SK-N-SH (cell line): ENCODE data around the gene ABCB9. TPM values are rescaled to one million over a fixed set of nuclear protein-coding genes. Genes with fewer than 3 reads are reported as not detected.

Experiments used
- CTCF ChIA-PET: fragments of 300-600, 350-600 bp; formaldehyde crosslinking; extraction: SDS; loops from one replicate; lab custom pipeline; 2021; lab: Yijun Ruan, JAX
- POLR2A ChIA-PET: fragments of 350-600 bp; sonication (Branson Sonifier 250); formaldehyde crosslinking; extraction: SDS; loops from one replicate; lab custom pipeline; 2020; ENCODE audit warnings: antibody characterized with exemption, inconsistent platforms; lab: Yijun Ruan, JAX
- DNase-seq: peaks from one replicate; pipeline ENCODE4 v3.0.0; 2012
- H2AFZ ChIP-seq: fragments of 200-600 bp; sonication (generic); 2 replicates; pipeline ENCODE4 v1.8.1; 2016; ENCODE audit warnings: antibody characterized with exemption, mild to moderate bottlenecking, low read depth
- H3F3A ChIP-seq: fragments of 200-600 bp; sonication (generic); replicated peaks from 2 replicates; pipeline ENCODE3; 2016; ENCODE audit warnings: antibody characterized with exemption, mild to moderate bottlenecking; ENCODE audit not compliant: insufficient read depth
- H3K27ac ChIP-seq, 2 experiments: fragments of 200-500 bp in 1 of 2; fragments of 200-600 bp in 1 of 2; sonication (Bioruptor generic) in 1 of 2; sonication (generic), shearing (Covaris generic) in 1 of 2; 2 replicates each; pipeline versions ENCODE4 v1.5.1 to v1.6.1; 2014 to 2016; ENCODE audit warnings: low read depth in 2 of 2, inconsistent platforms in 1 of 2, low read length in 1 of 2, mild to moderate bottlenecking in 1 of 2, mixed read lengths in 1 of 2
- H3K27me3 ChIP-seq: fragments of 200-600 bp; sonication (generic), shearing (Covaris generic); 2 replicates; pipeline ENCODE4 v1.6.1; 2016; ENCODE audit warnings: mixed run types; ENCODE audit not compliant: insufficient read depth
- H3K36me3 ChIP-seq, 2 experiments: fragments of 200-500 bp in 1 of 2; fragments of 200-600 bp in 1 of 2; sonication (Bioruptor generic) in 1 of 2; sonication (generic) in 1 of 2; replicated peaks in 1 of 2; 2 replicates each; pipeline versions ENCODE3 to v1.5.1; 2014 to 2016; ENCODE audit warnings: low read length in 1 of 2, mild to moderate bottlenecking in 1 of 2; ENCODE audit not compliant: insufficient read depth in 2 of 2, control insufficient read depth in 1 of 2
- H3K4me1 ChIP-seq, 2 experiments: fragments of 200-500 bp in 1 of 2; fragments of 200-600 bp in 1 of 2; sonication (Bioruptor generic) in 1 of 2; sonication (generic), shearing (Covaris generic) in 1 of 2; 2 replicates each; pipeline versions ENCODE4 v1.5.1 to v1.6.1; 2014 to 2016; ENCODE audit warnings: low read depth in 1 of 2, low read length in 1 of 2, mixed run types in 1 of 2; ENCODE audit not compliant: insufficient read depth in 2 of 2, control insufficient read depth in 1 of 2
- H3K4me2 ChIP-seq: fragments of 200-600 bp; sonication (generic), shearing (Covaris generic); 2 replicates; pipeline ENCODE4 v1.6.1; 2017; ENCODE audit warnings: mixed run types
- H3K4me3 ChIP-seq, 2 experiments: fragments of 200-500 bp in 1 of 2; fragments of 200-600 bp in 1 of 2; sonication (Bioruptor generic) in 1 of 2; sonication (generic), shearing (Covaris generic) in 1 of 2; 2 replicates each; pipeline versions ENCODE4 v1.5.1 to v1.8.1; 2014 to 2016; ENCODE audit warnings: low read depth in 2 of 2, inconsistent platforms in 1 of 2, low read length in 1 of 2, mild to moderate bottlenecking in 1 of 2, mixed read lengths in 1 of 2, moderate library complexity in 1 of 2
- H3K79me2 ChIP-seq: fragments of 200-600 bp; sonication (generic); 2 replicates; pipeline ENCODE4 v1.8.1; 2017; ENCODE audit warnings: mild to moderate bottlenecking; ENCODE audit not compliant: insufficient read depth
- H3K9ac ChIP-seq: fragments of 200-600 bp; sonication (generic); 2 replicates; pipeline ENCODE4 v1.6.1; 2017; ENCODE audit warnings: mixed run types
- H3K9me2 ChIP-seq: fragments of 200-600 bp; sonication (generic); 2 replicates; pipeline ENCODE4 v1.6.1; 2017; ENCODE audit warnings: mixed run types
- H3K9me3 ChIP-seq: fragments of 200-600 bp; sonication (generic); 2 replicates; pipeline ENCODE4 v1.6.1; 2017; ENCODE audit warnings: mixed run types, mild to moderate bottlenecking, moderate library complexity
- H4K20me1 ChIP-seq: fragments of 200-600 bp; sonication (generic); 2 replicates; pipeline ENCODE4 v1.6.1; 2017; ENCODE audit warnings: mild to moderate bottlenecking, mixed run types; ENCODE audit not compliant: insufficient read depth
- CHD2 ChIP-seq: fragments of 150-350 bp; IDR thresholded peaks from 2 replicates; pipeline ENCODE4 v1.6.1; 2018; ENCODE audit warnings: low read length; ENCODE audit not compliant: partially characterized antibody
- CTCF ChIP-seq: fragments of 200-600 bp; sonication (generic); IDR thresholded peaks from 2 replicates; pipeline ENCODE4 v1.6.1; 2017; ENCODE audit warnings: antibody characterized with exemption, mild to moderate bottlenecking, moderate library complexity
- ELF1 ChIP-seq: IDR thresholded peaks from 2 replicates; pipeline ENCODE4 v1.4.0; 2012
- EP300 ChIP-seq, 2 experiments: IDR thresholded peaks; 2 replicates each; pipeline versions ENCODE4 v1.4.0 to v1.6.1; 2012; ENCODE audit warnings: borderline replicate concordance in 1 of 2, low read depth in 1 of 2, low read length in 1 of 2
- EZH2phosphoT487 ChIP-seq: fragments of 200-600 bp; sonication (generic); IDR thresholded peaks from 2 replicates; pipeline ENCODE4 v1.6.1; 2017; ENCODE audit warnings: low read depth, mixed run types, mild to moderate bottlenecking, antibody characterized with exemption, moderate library complexity, borderline replicate concordance
- FOXM1 ChIP-seq: IDR thresholded peaks from 2 replicates; pipeline ENCODE4 v1.4.0; 2012; ENCODE audit warnings: low read depth, mild to moderate bottlenecking
- GABPA ChIP-seq: IDR thresholded peaks from 2 replicates; pipeline ENCODE4 v1.4.0; 2012; ENCODE audit warnings: low read depth, mild to moderate bottlenecking
- GATA2 ChIP-seq: sonication (generic); formaldehyde crosslinking; IDR thresholded peaks from 2 replicates; pipeline ENCODE4 v1.5.0; 2020; ENCODE audit warnings: mild to moderate bottlenecking, missing genetic modification reagents
- JUND ChIP-seq: IDR thresholded peaks from 2 replicates; pipeline ENCODE4 v1.4.0; 2012
- MAX ChIP-seq: IDR thresholded peaks from 2 replicates; pipeline ENCODE4 v1.4.0; 2012; ENCODE audit warnings: low read depth
- MXI1 ChIP-seq: IDR thresholded peaks from 2 replicates; pipeline ENCODE4 v1.6.1; 2012; ENCODE audit warnings: mild to moderate bottlenecking, low read depth, low read length, improper control_type of control experiment
- NFIC ChIP-seq: IDR thresholded peaks from 2 replicates; pipeline ENCODE4 v1.4.0; 2012; ENCODE audit warnings: borderline replicate concordance
- NRF1 ChIP-seq: IDR thresholded peaks from 2 replicates; pipeline ENCODE4 v1.6.1; 2012; ENCODE audit warnings: low read depth, mild to moderate bottlenecking, low read length
- PBX3 ChIP-seq: IDR thresholded peaks from 2 replicates; pipeline ENCODE4; 2012
- REST ChIP-seq: IDR thresholded peaks from 2 replicates; pipeline ENCODE4 v1.6.1; 2012; ENCODE audit warnings: mild to moderate bottlenecking, low read depth, low read length, moderate library complexity
- RFX5 ChIP-seq: IDR thresholded peaks from 2 replicates; pipeline ENCODE4 v1.6.1; 2012; ENCODE audit warnings: mild to moderate bottlenecking, improper control_type of control experiment, low read length
- SIN3A ChIP-seq: IDR thresholded peaks from 2 replicates; pipeline ENCODE4 v1.6.1; 2012; ENCODE audit warnings: low read depth, mild to moderate bottlenecking, low read length, moderate library complexity, borderline replicate concordance
- SMC3 ChIP-seq: IDR thresholded peaks from 2 replicates; pipeline ENCODE4 v1.6.1; 2012; ENCODE audit warnings: low read depth, low read length, improper control_type of control experiment
- USF2 ChIP-seq: fragments of 150-350 bp; IDR thresholded peaks from 2 replicates; pipeline ENCODE4 v1.6.1; 2017; ENCODE audit warnings: antibody characterized with exemption, low read length, low read depth, borderline replicate concordance
- WGBS: methylation state at CpG from one replicate; pipeline ENCODE4 v1.1.6; 2017; ENCODE audit warnings: low lambda C conversion rate; 5-methylcytosine and 5-hydroxymethylcytosine counted together
- polyA plus RNA-seq, 3 experiments: library from polyadenylated mRNA; depleted of rRNA; stranded (reverse); fragments of >200 nt; gene quantifications; 2 replicates each; pipeline ENCODE4 v1.2.3, GENCODE V29; 2012
- TF ChIP-seq, protein P1 (sequence below): fragments of 150-350 bp; IDR thresholded peaks from 2 replicates; pipeline ENCODE4 v1.6.1; 2016; ENCODE audit warnings: mild to moderate bottlenecking, low read depth, low read length

ABCB9 gene
- polyA plus RNA-seq, 1 of the 3 experiments (the other 2 are of a cell fraction): 6.2 TPM

GRCh38 chr12:122974892-122975789 is 8.9 kb upstream of the ABCB9 start, which contains the start of gene OGFOD2:
TSS of gene OGFOD2 (plus strand) at chr12:122975244. CDS start at chr12:122975252, 8 bp downstream.
- Histone ChIP-seq H4K20me1 (no peaks in the 10 kb centered on the region), H3K9ac (peak within 1 kb of the TSS; percentile 100), H3K79me2 (peaks cover 60% of the 10 kb centered on the region), H3K27me3 (no peaks in the 10 kb centered on the region), H3K9me2 (no peaks in the 10 kb centered on the region), H3K36me3 (peaks cover 0 to 11% of the 10 kb centered on the region in 2 experiments), H3K4me1 (peaks cover 7 to 28% of the 10 kb centered on the region in 2 experiments; a peak in 2 of 4 replicates), H3K9me3 (no peaks in the 10 kb centered on the region), H3K4me3 (peak within 1 kb of the TSS; percentile 95 to 99), H3K27ac (peak within 1 kb of the TSS; percentile 99), H3K4me2 (peak within 1 kb of the TSS; percentile 98), H2AFZ (peak within 1 kb of the TSS; percentile 100), H3F3A (peaks cover 3% of the 10 kb centered on the region)
- peak; percentile 92 for DNase-seq
- CTCF ChIA-PET: interaction anchor here (1.0 to 2.4 kb wide), 5 partner anchors 114 to 263 kb away, joined by 3 to 7 read pairs (median 5); no protein-coding TSS in a partner anchor
- POLR2A ChIA-PET: interaction anchor here (1.3 to 2.5 kb wide), 3 partner anchors 9 to 258 kb away, joined by 9 to 12 read pairs (median 9); partner anchors contain the start of genes ABCB9, MPHOSPH9 and MTRFR
- WGBS: 1% methylated on average over 56 of the region's 66 CpGs
- no peak for TF ChIP-seq REST
- no peak; the same call in 1 of the 2 replicates for TF ChIP-seq GABPA
- no peak for TF ChIP-seq USF2
- 0 out of 2 replicates have a peak, but pooled peaks have one; percentile 17 for TF ChIP-seq JUND
- TF ChIP-seq CTCF: no peak
- peak; percentile 90 for TF ChIP-seq MXI1
- peak; percentile 73 for TF ChIP-seq ELF1
- TF ChIP-seq CHD2: peak; percentile 62
- TF ChIP-seq GATA2 (CRISPR knock-in tag): no peak
- no peak for TF ChIP-seq RFX5
- TF ChIP-seq NFIC: no peak
- no peak; a peak in 1 of 4 replicates for TF ChIP-seq EP300 (IDR thresholded peaks at IDR 0.05; ENCODE audit: borderline replicate concordance in 1 of 2, low read depth in 1 of 2, low read length in 1 of 2)
- TF ChIP-seq SIN3A: peak; percentile 76
- TF ChIP-seq, protein P1, sequence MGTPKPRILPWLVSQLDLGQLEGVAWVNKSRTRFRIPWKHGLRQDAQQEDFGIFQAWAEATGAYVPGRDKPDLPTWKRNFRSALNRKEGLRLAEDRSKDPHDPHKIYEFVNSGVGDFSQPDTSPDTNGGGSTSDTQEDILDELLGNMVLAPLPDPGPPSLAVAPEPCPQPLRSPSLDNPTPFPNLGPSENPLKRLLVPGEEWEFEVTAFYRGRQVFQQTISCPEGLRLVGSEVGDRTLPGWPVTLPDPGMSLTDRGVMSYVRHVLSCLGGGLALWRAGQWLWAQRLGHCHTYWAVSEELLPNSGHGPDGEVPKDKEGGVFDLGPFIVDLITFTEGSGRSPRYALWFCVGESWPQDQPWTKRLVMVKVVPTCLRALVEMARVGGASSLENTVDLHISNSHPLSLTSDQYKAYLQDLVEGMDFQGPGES: peak; percentile 58; the same call in 1 of the 2 replicates
- TF ChIP-seq MAX: peak; percentile 46; the same call in 1 of the 2 replicates
- TF ChIP-seq SMC3: no peak
- no peak for TF ChIP-seq FOXM1
- TF ChIP-seq EZH2phosphoT487: no peak
- TF ChIP-seq NRF1: no peak
- peak; percentile 3; the same call in 1 of the 2 replicates for TF ChIP-seq PBX3
